ENCODE results near the gene LGALS3BP.

- TF ChIP-seq EP300 (IDR thresholded peaks at IDR 0.05; ENCODE audit: borderline replicate concordance) (no peak), MAX (IDR thresholded peaks at IDR 0.05) (no peak), EGR1 (IDR thresholded peaks at IDR 0.05) (no peak), YY1 (IDR thresholded peaks at IDR 0.05; ENCODE audit: low read depth) (no peak), CREB1 (IDR thresholded peaks at IDR 0.05; ENCODE audit: low read depth) (no peak), CEBPB (IDR thresholded peaks at IDR 0.05) (no peak), TAF1 (IDR thresholded peaks at IDR 0.05; ENCODE audit: low read depth) (no peak), REST (IDR thresholded peaks at IDR 0.05; ENCODE audit: low read depth) (no peak), TCF12 (IDR thresholded peaks at IDR 0.05; ENCODE audit: low read depth) (no peak), FOXM1 (IDR thresholded peaks at IDR 0.05; ENCODE audit: borderline replicate concordance, low read depth) (no peak)
These were observed 23.5 kb downstream of the LGALS3BP start for GRCh38 chr17:78956254-78956653.
